B cell (primary cell): ENCODE data around the gene TTC32. TPM values are rescaled to one million over a fixed set of nuclear protein-coding genes. Genes with fewer than 3 reads are reported as not detected.

Source experiments
- ATAC-seq: fragments of 200-7000 bp; cut with Tn5 transposase; one replicate; pipeline ENCODE4 v1.10.0; 2021; ENCODE audit warnings: low read depth, mild to moderate bottlenecking, moderate number of reproducible peaks, moderate library complexity
- CTCF ChIA-PET: fragments of 350-600 bp; sonication (Branson Sonifier 250); formaldehyde crosslinking; loops from one replicate; lab custom pipeline; 2021; ENCODE audit warnings: antibody characterized with exemption, inconsistent platforms; lab: Charles Lee
- POLR2A ChIA-PET: fragments of 350-600 bp; sonication (Branson Sonifier 250); formaldehyde crosslinking; loops from one replicate; lab custom pipeline; 2021; ENCODE audit warnings: antibody characterized with exemption; lab: Charles Lee
- DNase-seq: peaks from one replicate; pipeline ENCODE4 v3.0.0; 2013
- H2AFZ ChIP-seq: 2 replicates; pipeline ENCODE4 v1.6.1; 2012; ENCODE audit warnings: mild to moderate bottlenecking, low read depth, low read length; ENCODE audit not compliant: insufficient read depth, poor library complexity, severe bottlenecking
- H3K27ac ChIP-seq, 2 donors: 1 replicate in 1 of 2; 2 replicates in 1 of 2; pipeline ENCODE4 v1.5.1; 2012 to 2013; ENCODE audit warnings: low read length in 2 of 2, mild to moderate bottlenecking in 2 of 2, moderate library complexity in 1 of 2
- H3K27me3 ChIP-seq, 4 experiments: fragments of 200-600 bp in 1 of 4; sonication (generic) in 1 of 4; replicated peaks in 1 of 4; 1 replicate in 2 of 4; 2 replicates in 2 of 4; pipeline versions ENCODE4 v1.6.1 to v1.7.0; 2013 to 2016; ENCODE audit warnings: low read length in 3 of 4, mild to moderate bottlenecking in 2 of 4, mixed read lengths in 1 of 4, moderate library complexity in 1 of 4; ENCODE audit not compliant: insufficient read depth in 4 of 4, control insufficient read depth in 3 of 4; ENCODE audit errors: control extremely low read depth in 1 of 4
- H3K36me3 ChIP-seq, 2 experiments: replicated peaks in 1 of 2; 1 replicate in 1 of 2; 2 replicates in 1 of 2; pipeline versions ENCODE4 v1.6.1 to v1.7.1; 2013; ENCODE audit warnings: low read length in 1 of 2; ENCODE audit not compliant: insufficient read depth in 2 of 2, control insufficient read depth in 1 of 2; ENCODE audit errors: control extremely low read depth in 1 of 2, extremely low read depth in 1 of 2
- H3K4me1 ChIP-seq, 2 donors: fragments of 200-600 bp in 1 of 2; sonication (generic) in 1 of 2; 1 replicate in 1 of 2; 2 replicates in 1 of 2; pipeline versions ENCODE4 v1.5.1 to v1.6.1; 2013 to 2017; ENCODE audit warnings: low read length in 2 of 2; ENCODE audit not compliant: control insufficient read depth in 2 of 2, insufficient read depth in 2 of 2
- H3K4me2 ChIP-seq: replicated peaks from 2 replicates; pipeline ENCODE3; 2012; ENCODE audit warnings: mild to moderate bottlenecking, low read depth, low read length; ENCODE audit not compliant: poor library complexity, severe bottlenecking
- H3K4me3 ChIP-seq, 5 experiments: fragments of 200-600 bp in 1 of 5; sonication (generic) in 1 of 5; 1 replicate in 3 of 5; 2 replicates in 2 of 5; pipeline versions ENCODE4 v1.5.1 to v1.7.0; 2011 to 2016; ENCODE audit warnings: low read length in 4 of 5, mild to moderate bottlenecking in 4 of 5, low read depth in 2 of 5, control low read depth in 1 of 5, moderate library complexity in 1 of 5; ENCODE audit not compliant: insufficient read depth in 1 of 5; ENCODE audit errors: control extremely low read depth in 1 of 5, extremely low read depth in 1 of 5
- H3K79me2 ChIP-seq: fragments of 200-600 bp; sonication (generic); one replicate; pipeline ENCODE4 v1.6.0; 2016; ENCODE audit warnings: low read length; ENCODE audit not compliant: control insufficient read depth, insufficient read depth
- H3K9ac ChIP-seq: fragments of 200-600 bp; sonication (generic); 2 replicates; pipeline ENCODE4 v1.6.1; 2017; ENCODE audit warnings: mild to moderate bottlenecking, low read length, moderate library complexity
- H3K9me3 ChIP-seq, 3 donors: one replicate each; pipeline versions ENCODE4 v1.6.1 to v1.7.1; 2013; ENCODE audit warnings: low read length in 2 of 3; ENCODE audit not compliant: control insufficient read depth in 2 of 3, insufficient read depth in 1 of 3; ENCODE audit errors: control extremely low read depth in 1 of 3
- H4K20me1 ChIP-seq: 2 replicates; pipeline ENCODE4 v1.6.0; 2012; ENCODE audit warnings: mild to moderate bottlenecking, low read length; ENCODE audit not compliant: insufficient read depth, control insufficient read depth, poor library complexity, severe bottlenecking
- H3K27ac Mint-ChIP-seq: one replicate; pipeline ENCODE4 v1.8.0; 2021; ENCODE audit warnings: mixed read lengths
- H3K27me3 Mint-ChIP-seq: one replicate; pipeline ENCODE4 v1.8.0; 2021; ENCODE audit warnings: mixed read lengths
- H3K4me1 Mint-ChIP-seq: one replicate; pipeline ENCODE4 v1.8.0; 2021; ENCODE audit warnings: mixed read lengths
- H3K4me3 Mint-ChIP-seq: one replicate; pipeline ENCODE4 v1.8.0; 2021; ENCODE audit warnings: mixed read lengths
- H3K9me3 Mint-ChIP-seq: one replicate; pipeline ENCODE4 v1.8.0; 2022; ENCODE audit warnings: mixed read lengths; ENCODE audit not compliant: insufficient read depth
- CTCF ChIP-seq: fragments of 200-600 bp; IDR thresholded peaks from one replicate; pipeline ENCODE4 v1.8.0; 2022; ENCODE audit warnings: antibody characterized with exemption, mild to moderate bottlenecking
- EZH2 ChIP-seq: IDR thresholded peaks from 2 replicates; pipeline ENCODE4 v1.6.1; 2012; ENCODE audit warnings: borderline replicate concordance, low read depth, mild to moderate bottlenecking, moderate library complexity, low read length; ENCODE audit not compliant: insufficient read depth, poor library complexity, severe bottlenecking
- WGBS: methylation state at CpG from one replicate; pipeline ENCODE4 v1.1.5; 2013; ENCODE audit warnings: missing lambda C conversion rate; ENCODE audit not compliant: insufficient coverage; 5-methylcytosine and 5-hydroxymethylcytosine counted together
- intact Hi-C: fragments of 100-400 bp; cut with micrococcal nuclease; formaldehyde crosslinking; loops from one replicate; pipeline ENCODE4 v1.10.0; 2022
- polyA plus RNA-seq: library from polyadenylated mRNA; depleted of rRNA; stranded (reverse); fragments of >200 nt; gene quantifications from 2 replicates; pipeline ENCODE4 v1.2.3, GENCODE V29; 2012
- total RNA-seq, 2 donors: library from RNA; stranded (reverse); fragments of 120-200 nt in 1 of 2; gene quantifications; 1 replicate in 1 of 2; 2 replicates in 1 of 2; pipeline versions ENCODE4 v1.2.3 to v1.2.4, GENCODE V29; 2013 to 2022

TTC32 gene
- total and polyA plus RNA-seq, 2 donors (not counting 1 experiment from before 2014, with no cell fraction given): 27.7 to 38.1 TPM

DNA sequence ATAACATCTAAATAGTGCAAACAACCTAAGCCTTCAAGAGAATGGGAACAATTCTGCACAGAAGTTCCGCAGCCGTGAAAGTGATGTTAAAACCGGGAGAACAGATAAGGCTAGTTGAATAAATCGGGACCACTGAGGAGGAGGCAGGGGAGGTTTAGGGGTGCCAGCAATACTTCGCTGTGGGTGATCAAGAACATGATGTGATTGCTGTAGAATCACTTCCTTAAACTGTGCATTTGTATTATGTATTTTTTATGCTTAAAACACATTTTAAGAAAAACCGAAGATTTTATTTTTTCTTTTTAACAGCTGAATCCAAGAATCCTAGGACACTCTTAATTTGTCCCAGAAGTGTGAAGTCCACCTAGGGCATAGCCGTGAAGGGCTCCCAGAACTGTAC is 33.6 kb downstream of the TTC32 start:
- no peak for DNase-seq
- H3K4me3 Mint-ChIP-seq: peak overlapping the region; percentile 98
- Histone ChIP-seq H4K20me1 (no peaks in the 10 kb centered on the region), H3K9ac (peak overlapping the region; percentile 79), H3K4me2 (peak overlapping the region; percentile 80), H3K9me3 (peaks cover 0 to 4% (median 0%) of the 10 kb centered on the region in 3 donors), H3K79me2 (no peaks in the 10 kb centered on the region), H3K27me3 (peaks cover 0 to 8% (median 0%) of the 10 kb centered on the region in 4 experiments), H2AFZ (peak overlapping the region; percentile 95), H3K27ac (peak overlapping the region; percentile 62 to 84), H3K36me3 (no peaks in the 10 kb centered on the region), H3K4me3 (peak overlapping the region; percentile 42 to 77 (median 62)), H3K4me1 (peaks cover 14 to 24% of the 10 kb centered on the region in 2 donors)
- WGBS: 69% methylated on average over 5 of the region's 7 CpGs
- ChIA-PET POLR2A (no interaction called here), CTCF (interaction anchor here (0.8 kb wide), 1 partner anchor 1347 kb away, joined by 3 read pairs; no protein-coding TSS in a partner anchor)
- H3K4me1 Mint-ChIP-seq: peaks cover 27% of the 10 kb centered on the region
- TF ChIP-seq EZH2: no peak
- TF ChIP-seq CTCF: no peak
- no peak for ATAC-seq
- H3K27ac Mint-ChIP-seq: peak overlapping the region; percentile 95
- H3K27me3 Mint-ChIP-seq: no peaks in the 10 kb centered on the region
- no peaks in the 10 kb centered on the region for H3K9me3 Mint-ChIP-seq
- intact Hi-C loops: loop anchor here (1.0 to 5.0 kb wide), 3 partner anchors 33 to 519 kb away; partner anchors contain the start of gene TTC32

DNA sequence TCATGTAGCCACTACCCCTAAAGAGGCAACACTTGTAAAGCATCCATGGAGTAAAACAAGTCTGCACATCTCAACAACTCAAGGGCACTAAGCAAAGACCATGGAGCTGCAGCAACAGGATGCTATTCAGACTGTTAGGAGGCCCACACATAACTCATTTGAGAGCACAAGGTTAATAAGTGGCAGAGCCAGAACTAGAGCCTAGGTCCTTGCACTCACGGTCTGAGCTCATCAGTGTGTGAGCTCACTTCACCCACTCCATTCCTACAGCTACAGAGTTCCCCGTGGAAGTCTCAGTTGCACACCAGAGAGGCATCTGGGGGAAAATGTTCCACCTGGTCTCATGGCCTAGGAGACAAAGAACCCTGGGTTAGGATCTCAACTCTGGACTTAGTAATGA is 35.0 kb downstream of the TTC32 start:
- H3K79me2 ChIP-seq: no peaks in the 10 kb centered on the region
- H3K4me1 Mint-ChIP-seq: peaks cover 27% of the 10 kb centered on the region
- H3K4me1 ChIP-seq: peaks cover 14 to 25% of the 10 kb centered on the region in 2 donors
- H3K4me3 ChIP-seq: no peak overlapping the region
- no peak overlapping the region for H3K4me3 Mint-ChIP-seq
- WGBS: 93% methylated on average over 2 of the region's 2 CpGs
- intact Hi-C loops: loop anchor here (5.0 kb wide), 1 partner anchor 504 kb away; no protein-coding TSS in a partner anchor
- peaks cover 0 to 8% (median 0%) of the 10 kb centered on the region in 4 experiments for H3K27me3 ChIP-seq
- H3K27ac ChIP-seq: no peak overlapping the region
- DNase-seq: no peak
- H2AFZ ChIP-seq: no peak overlapping the region
- ChIA-PET POLR2A (no interaction called here), CTCF (interaction anchor here (0.9 to 2.1 kb wide), 2 partner anchors 1346 to 1348 kb away, joined by 3 to 11 read pairs; no protein-coding TSS in a partner anchor)
- no peak for ATAC-seq
- H3K9me3 ChIP-seq: peaks cover 0 to 4% (median 0%) of the 10 kb centered on the region in 3 donors
- H3K9ac ChIP-seq: no peak overlapping the region
- H3K4me2 ChIP-seq: no peak overlapping the region
- TF ChIP-seq EZH2: no peak
- no peak for TF ChIP-seq CTCF
- H3K27ac Mint-ChIP-seq: no peak overlapping the region
- no peaks in the 10 kb centered on the region for H4K20me1 ChIP-seq
- no peaks in the 10 kb centered on the region for H3K9me3 Mint-ChIP-seq
- no peaks in the 10 kb centered on the region for H3K27me3 Mint-ChIP-seq
- H3K36me3 ChIP-seq: no peaks in the 10 kb centered on the region
